Osteocyte (in vitro differentiated cells): ENCODE data around the gene USP3. TPM values are rescaled to one million over a fixed set of nuclear protein-coding genes. Genes with fewer than 3 reads are reported as not detected.

Source experiments
- DNase-seq: peaks from one replicate; pipeline ENCODE4 v3.0.0; 2021; ENCODE audit warnings: mixed read lengths; ENCODE audit not compliant: unreplicated experiment; ENCODE audit errors: extremely low spot score
- H3K27ac Mint-ChIP-seq: one replicate; pipeline ENCODE4 v1.8.0; 2021; ENCODE audit warnings: mild to moderate bottlenecking, mixed read lengths; ENCODE audit not compliant: unreplicated experiment
- H3K27me3 Mint-ChIP-seq: one replicate; pipeline ENCODE4 v1.8.0; 2021; ENCODE audit warnings: mixed read lengths; ENCODE audit not compliant: unreplicated experiment
- H3K36me3 Mint-ChIP-seq: one replicate; pipeline ENCODE4 v1.8.0; 2021; ENCODE audit warnings: mixed read lengths; ENCODE audit not compliant: unreplicated experiment
- H3K4me1 Mint-ChIP-seq: one replicate; pipeline ENCODE4 v1.8.0; 2021; ENCODE audit warnings: mixed read lengths; ENCODE audit not compliant: unreplicated experiment
- H3K4me3 Mint-ChIP-seq: one replicate; pipeline ENCODE4 v1.8.0; 2021; ENCODE audit warnings: mild to moderate bottlenecking, moderate library complexity, mixed read lengths; ENCODE audit not compliant: unreplicated experiment
- H3K9me3 Mint-ChIP-seq: one replicate; pipeline ENCODE4 v1.8.0; 2021; ENCODE audit warnings: mixed read lengths; ENCODE audit not compliant: unreplicated experiment
- total RNA-seq: library from RNA; stranded (reverse); gene quantifications from 2 replicates; pipeline ENCODE4 v1.2.1, GENCODE V29; 2021
- TF ChIP-seq, protein P1 (sequence below): fragments of 200-600 bp; sonication (generic); IDR thresholded peaks from 2 replicates; pipeline ENCODE4 v1.5.0; 2021; ENCODE audit warnings: antibody characterized with exemption, mild to moderate bottlenecking, moderate library complexity

USP3 gene
- total RNA-seq, 1 donor from 2014 or later, result 41.2 TPM

DNA sequence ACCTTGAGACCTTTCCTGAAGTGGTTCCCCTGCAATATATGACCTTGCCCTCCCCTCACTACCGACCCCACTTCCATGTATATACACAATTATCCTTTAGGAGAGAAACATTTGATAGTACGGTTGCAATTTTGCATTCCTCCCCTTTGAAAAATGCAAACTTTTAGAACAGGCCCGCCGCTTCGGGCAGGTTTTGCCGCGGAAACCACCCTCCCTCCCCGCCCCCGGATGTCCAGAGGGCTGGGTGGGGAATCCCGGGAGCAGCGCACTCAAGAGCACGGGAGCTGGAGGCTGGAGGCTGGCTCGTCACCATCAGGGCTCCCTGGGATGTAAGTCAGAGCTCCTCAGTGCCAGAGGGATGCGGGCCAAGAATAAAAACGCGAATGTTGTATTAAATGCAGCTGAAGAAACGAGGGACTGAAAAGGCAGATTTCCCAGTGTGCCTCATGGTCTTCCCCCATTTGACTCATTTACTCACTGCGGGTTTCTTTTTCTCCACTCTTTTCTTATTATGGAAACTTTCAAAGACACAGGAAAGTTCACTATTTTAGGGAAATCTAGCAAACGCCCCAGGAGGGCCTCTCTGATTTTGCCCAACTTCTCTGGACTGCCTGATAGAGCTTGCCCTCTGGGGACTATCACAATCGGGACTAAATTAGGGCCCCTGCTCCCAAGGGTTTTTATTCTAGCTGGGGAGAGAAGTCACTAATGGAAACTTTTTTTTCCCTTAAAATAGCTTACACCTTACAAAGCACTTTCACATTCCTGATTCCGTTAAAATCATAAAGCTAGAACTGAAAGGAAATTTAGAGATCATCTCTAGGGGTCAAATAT, 2.9 kb upstream of the USP3 start:
- no peaks in the 10 kb centered on the region for H3K36me3 Mint-ChIP-seq
- DNase-seq, result peak; percentile 87
- H3K4me3 Mint-ChIP-seq, result peak overlapping the region; percentile 55
- H3K4me1 Mint-ChIP-seq, result peaks cover 46% of the 10 kb centered on the region
- peaks cover 5% of the 10 kb centered on the region for H3K27me3 Mint-ChIP-seq
- peak overlapping the region; percentile 84 for H3K27ac Mint-ChIP-seq
- H3K9me3 Mint-ChIP-seq, result no peaks in the 10 kb centered on the region
- TF ChIP-seq, protein P1, sequence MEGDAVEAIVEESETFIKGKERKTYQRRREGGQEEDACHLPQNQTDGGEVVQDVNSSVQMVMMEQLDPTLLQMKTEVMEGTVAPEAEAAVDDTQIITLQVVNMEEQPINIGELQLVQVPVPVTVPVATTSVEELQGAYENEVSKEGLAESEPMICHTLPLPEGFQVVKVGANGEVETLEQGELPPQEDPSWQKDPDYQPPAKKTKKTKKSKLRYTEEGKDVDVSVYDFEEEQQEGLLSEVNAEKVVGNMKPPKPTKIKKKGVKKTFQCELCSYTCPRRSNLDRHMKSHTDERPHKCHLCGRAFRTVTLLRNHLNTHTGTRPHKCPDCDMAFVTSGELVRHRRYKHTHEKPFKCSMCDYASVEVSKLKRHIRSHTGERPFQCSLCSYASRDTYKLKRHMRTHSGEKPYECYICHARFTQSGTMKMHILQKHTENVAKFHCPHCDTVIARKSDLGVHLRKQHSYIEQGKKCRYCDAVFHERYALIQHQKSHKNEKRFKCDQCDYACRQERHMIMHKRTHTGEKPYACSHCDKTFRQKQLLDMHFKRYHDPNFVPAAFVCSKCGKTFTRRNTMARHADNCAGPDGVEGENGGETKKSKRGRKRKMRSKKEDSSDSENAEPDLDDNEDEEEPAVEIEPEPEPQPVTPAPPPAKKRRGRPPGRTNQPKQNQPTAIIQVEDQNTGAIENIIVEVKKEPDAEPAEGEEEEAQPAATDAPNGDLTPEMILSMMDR, result no peak

DNA sequence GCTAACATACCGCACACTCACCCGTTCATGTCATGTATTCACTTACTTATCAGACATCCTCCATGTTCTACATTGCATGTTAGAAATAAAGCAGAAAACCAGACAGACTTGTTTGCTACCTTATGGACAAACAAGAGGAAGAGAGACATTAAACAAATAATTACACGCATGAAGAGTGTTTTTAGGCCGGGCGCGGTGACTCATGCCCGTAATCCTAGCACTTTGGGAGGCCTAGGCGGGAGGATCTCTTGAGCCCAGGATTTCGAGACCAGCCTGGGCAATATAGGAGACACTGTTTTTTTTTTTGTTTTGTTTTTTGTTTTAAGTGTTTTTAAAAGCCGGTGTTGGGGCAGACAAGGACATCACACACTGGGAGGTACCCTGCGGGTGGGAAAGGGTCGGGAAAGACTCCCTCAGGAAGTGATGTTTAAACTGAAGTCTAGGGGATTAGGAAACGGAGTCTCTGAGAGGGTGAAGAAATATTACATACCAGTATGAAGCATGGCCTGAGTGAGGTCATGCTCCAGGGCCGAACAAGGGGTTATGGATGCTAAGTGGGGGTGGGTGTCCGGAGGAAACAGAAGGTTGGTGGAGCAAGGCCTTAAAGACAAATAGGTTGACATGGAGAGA, 2.1 kb upstream of the USP3 start:
- no peaks in the 10 kb centered on the region for H3K36me3 Mint-ChIP-seq
- peak overlapping the region; percentile 84 for H3K27ac Mint-ChIP-seq
- TF ChIP-seq, protein P1, result no peak
- no peak for DNase-seq
- peaks cover 52% of the 10 kb centered on the region for H3K4me1 Mint-ChIP-seq
- H3K4me3 Mint-ChIP-seq, result peak overlapping the region; percentile 46
- no peaks in the 10 kb centered on the region for H3K27me3 Mint-ChIP-seq
- H3K9me3 Mint-ChIP-seq, result no peaks in the 10 kb centered on the region

DNA sequence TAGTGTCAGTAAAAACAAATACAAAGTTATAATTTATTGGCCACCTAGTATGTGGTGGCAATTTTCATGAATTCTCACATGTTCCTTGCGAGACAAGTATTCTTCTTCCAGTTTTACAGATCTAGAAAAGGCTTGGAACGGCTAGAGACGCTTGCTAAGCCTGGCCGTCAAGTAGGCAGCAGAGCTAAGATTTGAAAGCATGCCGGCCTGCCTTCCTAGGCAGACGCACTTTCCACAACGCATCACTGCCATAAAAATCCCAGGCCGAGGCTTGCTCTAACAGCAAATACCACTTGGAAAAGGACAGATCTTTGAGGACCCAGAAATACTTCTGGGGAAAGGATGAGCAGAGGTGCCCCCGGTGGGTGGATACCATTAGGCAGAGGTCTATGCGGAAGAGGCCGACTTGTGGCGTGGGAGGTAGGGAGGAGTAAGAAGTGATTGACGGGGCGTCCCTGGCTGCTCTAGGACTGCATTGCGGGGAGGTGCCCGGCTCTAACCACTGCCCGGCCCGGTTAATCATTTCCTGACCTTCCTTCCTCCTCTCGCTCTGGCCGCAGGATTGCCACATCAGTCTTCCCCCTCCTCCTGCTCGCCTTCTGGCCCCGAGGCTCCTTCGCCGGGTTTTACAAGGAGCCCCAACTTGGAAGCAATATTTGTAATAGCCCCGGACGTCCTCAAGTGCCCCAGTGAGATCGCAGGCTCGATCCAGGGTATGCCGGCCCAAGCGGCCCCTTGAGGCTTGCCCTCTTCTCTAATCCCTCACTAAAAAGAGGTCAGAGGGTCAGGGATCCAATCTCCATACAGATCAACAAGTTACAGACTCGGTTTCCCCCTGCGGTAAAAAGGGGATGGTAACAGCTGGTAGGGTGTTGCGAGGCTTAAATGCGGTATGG, 1.3 kb upstream of the USP3 start:
- Mint-ChIP-seq H3K4me1 (peaks cover 55% of the 10 kb centered on the region), H3K27ac (peak overlapping the region; percentile 84), H3K9me3 (no peaks in the 10 kb centered on the region), H3K36me3 (no peaks in the 10 kb centered on the region), H3K4me3 (peak overlapping the region; percentile 73), H3K27me3 (no peaks in the 10 kb centered on the region)
- TF ChIP-seq, protein P1, result no peak
- DNase-seq, result no peak

- Mint-ChIP-seq H3K4me3 (peak overlapping the region; percentile 73), H3K4me1 (peaks cover 62% of the 10 kb centered on the region), H3K27ac (peak overlapping the region; percentile 84), H3K27me3 (no peaks in the 10 kb centered on the region), H3K36me3 (no peaks in the 10 kb centered on the region), H3K9me3 (no peaks in the 10 kb centered on the region)
- no peak for DNase-seq
- TF ChIP-seq, protein P1, result no peak
These were observed 600 bp upstream of the USP3 start for GRCh38 chr15:63503739-63504246.
